ENCODE results near the gene RPL35.

The RPL35 gene

GRCh38 chr9:124820698-124821623, 40.8 kb downstream of the RPL35 start:
- DNase-seq (ENCODE audit: low spot score): no peak

GRCh38 chr9:124818431-124819281, 43.1 kb downstream of the RPL35 start:
- no peak for DNase-seq (ENCODE audit: low spot score)

GRCh38 chr9:124815601-124816000, 46.2 kb downstream of the RPL35 start:
- DNase-seq (ENCODE audit: low spot score): no peak

GRCh38 chr9:124814164-124814535, 47.6 kb downstream of the RPL35 start:
- DNase-seq (ENCODE audit: low spot score): no peak

GRCh38 chr9:124813501-124814163, 48.1 kb downstream of the RPL35 start:
- DNase-seq (ENCODE audit: low spot score): no peak

GRCh38 chr9:124813041-124813440, 48.7 kb downstream of the RPL35 start:
- DNase-seq (ENCODE audit: low spot score): no peak

- DNase-seq (ENCODE audit: low spot score): no peak
These were observed 49.3 kb downstream of the RPL35 start for GRCh38 chr9:124812441-124812876.

- DNase-seq (ENCODE audit: low spot score): no peak
These were observed 50.9 kb downstream of the RPL35 start for GRCh38 chr9:124810663-124811355.

- no peak for DNase-seq (ENCODE audit: low spot score)
These were observed 51.8 kb downstream of the RPL35 start for GRCh38 chr9:124809741-124810500.

- DNase-seq (ENCODE audit: low spot score): no peak
These were observed 52.5 kb downstream of the RPL35 start for GRCh38 chr9:124809211-124809610.

GRCh38 chr9:124808246-124808956, 53.4 kb downstream of the RPL35 start:
- DNase-seq (ENCODE audit: low spot score): no peak
